HCT116 (cell line): Measurements from ENCODE around the gene ZNF292. TPM values are rescaled to one million over a fixed set of nuclear protein-coding genes. Genes with fewer than 3 reads are reported as not detected.

Experiments used
- ATAC-seq: fragments of 200-7000 bp; cut with Tn5 transposase; 2 replicates; pipeline ENCODE4 v1.9.1; 2020; ENCODE audit warnings: mild to moderate bottlenecking, moderate library complexity
- BruUV-seq: library from RNA; stranded (reverse); fragments of 400-500 nt; replicated peaks from 2 replicates; lab custom pipeline; 2021; lab: Mats Ljungman, UMichigan
- CTCF ChIA-PET: fragments of 300-600 bp; sonication (Branson Sonifier 250); formaldehyde crosslinking; loops from one replicate; lab custom pipeline; 2021; ENCODE audit warnings: antibody characterized with exemption; lab: Charles Lee
- POLR2A ChIA-PET: fragments of 300-600, 350-600 bp; sonication (Branson Sonifier 250); formaldehyde crosslinking; loops from one replicate; lab custom pipeline; 2021; ENCODE audit warnings: antibody characterized with exemption; lab: Charles Lee
- RAD21 ChIA-PET, 2 experiments: fragments of 300-600 bp; sonication (Branson Sonifier 250); formaldehyde crosslinking; loops; one replicate each; lab custom pipeline; 2023; ENCODE audit warnings: low total read pairs in 2 of 2; ENCODE audit not compliant: uncharacterized antibody in 2 of 2, unreplicated experiment in 2 of 2, low non-redundant PET in 1 of 2; lab: Charles Lee
- DNase-seq: peaks from one replicate; pipeline ENCODE4 v3.0.0-alpha.2; 2010; ENCODE audit warnings: low read depth, low spot score
- H2AFZ ChIP-seq: fragments of 200-600 bp; shearing (Covaris generic), sonication (generic); 2 replicates; pipeline ENCODE4 v1.6.1; 2017; ENCODE audit warnings: low read depth, mixed run types, mixed read lengths, antibody characterized with exemption, low read length; ENCODE audit not compliant: poor library complexity, severe bottlenecking
- H3K27ac ChIP-seq: 2 replicates; pipeline ENCODE4 v1.5.1; 2012; ENCODE audit warnings: low read depth, low read length
- H3K27me3 ChIP-seq: fragments of 200-600 bp; sonication (generic); 2 replicates; pipeline ENCODE4 v1.6.1; 2016; ENCODE audit warnings: mixed run types, low read length, mixed read lengths; ENCODE audit not compliant: insufficient read depth
- H3K36me3 ChIP-seq, 2 experiments: fragments of 200-500 bp in 1 of 2; fragments of 200-600 bp in 1 of 2; sonication (Bioruptor generic) in 1 of 2; sonication (generic) in 1 of 2; 2 replicates each; pipeline versions ENCODE4 v1.5.1 to v1.6.1; 2014 to 2016; ENCODE audit warnings: low read length in 2 of 2, inconsistent platforms in 1 of 2, mixed read lengths in 1 of 2, mixed run types in 1 of 2; ENCODE audit not compliant: insufficient read depth in 2 of 2, control insufficient read depth in 1 of 2
- H3K4me1 ChIP-seq, 2 experiments: fragments of 200-600 bp in 1 of 2; sonication (generic) in 1 of 2; 2 replicates each; pipeline versions ENCODE4 v1.5.1 to v1.6.1; 2012 to 2017; ENCODE audit warnings: low read length in 2 of 2, inconsistent platforms in 1 of 2, mild to moderate bottlenecking in 1 of 2, mixed read lengths in 1 of 2, mixed run types in 1 of 2, moderate library complexity in 1 of 2; ENCODE audit not compliant: insufficient read depth in 2 of 2, control insufficient read depth in 1 of 2
- H3K4me2 ChIP-seq: fragments of 200-600 bp; sonication (generic); 2 replicates; pipeline ENCODE4 v1.6.1; 2017; ENCODE audit warnings: mixed run types, low read length, mixed read lengths
- H3K4me3 ChIP-seq, 2 experiments: fragments of 200-600 bp in 1 of 2; sonication (generic) in 1 of 2; replicated peaks in 1 of 2; 2 replicates each; pipeline ENCODE4 v1.5.1; 2011 to 2016; ENCODE audit warnings: low read length in 2 of 2, control low read depth in 1 of 2, low read depth in 1 of 2, mild to moderate bottlenecking in 1 of 2, mixed read lengths in 1 of 2, mixed run types in 1 of 2
- H3K79me2 ChIP-seq: fragments of 200-600 bp; sonication (generic); 2 replicates; pipeline ENCODE4 v1.6.1; 2017; ENCODE audit warnings: mild to moderate bottlenecking, mixed run types, low read length, moderate library complexity, mixed read lengths; ENCODE audit not compliant: insufficient read depth
- H3K9ac ChIP-seq: fragments of 200-600 bp; sonication (generic); 2 replicates; pipeline ENCODE4 v1.6.1; 2016; ENCODE audit warnings: low read length, mixed read lengths
- H3K9me2 ChIP-seq: fragments of 200-600 bp; sonication (generic), shearing (Covaris generic); 2 replicates; pipeline ENCODE4 v1.6.1; 2017; ENCODE audit warnings: mixed run types, mild to moderate bottlenecking, moderate library complexity; ENCODE audit not compliant: insufficient read depth
- H3K9me3 ChIP-seq, 2 experiments: fragments of 200-500 bp in 1 of 2; fragments of 200-600 bp in 1 of 2; sonication (Bioruptor generic) in 1 of 2; sonication (generic) in 1 of 2; 2 replicates each; pipeline ENCODE4 v1.6.1; 2014 to 2017; ENCODE audit warnings: low read length in 2 of 2, mixed read lengths in 2 of 2, inconsistent platforms in 1 of 2, low read depth in 1 of 2, mild to moderate bottlenecking in 1 of 2, mixed run types in 1 of 2, moderate library complexity in 1 of 2; ENCODE audit not compliant: control insufficient read depth in 1 of 2, insufficient read depth in 1 of 2
- H4K20me1 ChIP-seq: fragments of 200-600 bp; sonication (generic), shearing (Covaris generic); 2 replicates; pipeline ENCODE4 v1.6.1; 2017; ENCODE audit warnings: mixed run types, mild to moderate bottlenecking, moderate library complexity; ENCODE audit not compliant: insufficient read depth
- CBX3 ChIP-seq: IDR thresholded peaks from 2 replicates; pipeline ENCODE4 v1.6.1; 2012; ENCODE audit warnings: low read depth
- CEBPB ChIP-seq: IDR thresholded peaks from 2 replicates; pipeline ENCODE4 v1.6.1; 2012; ENCODE audit warnings: low read depth
- JUND ChIP-seq: IDR thresholded peaks from 2 replicates; pipeline ENCODE4 v1.6.1; 2012
- POLR2A ChIP-seq: IDR thresholded peaks from 2 replicates; pipeline ENCODE4 v1.7.0; 2011; ENCODE audit warnings: borderline replicate concordance; ENCODE audit not compliant: insufficient read depth, insufficient read length; ENCODE audit errors: extremely low read depth
- SIN3A ChIP-seq: IDR thresholded peaks from 2 replicates; pipeline ENCODE4 v1.6.1; 2012; ENCODE audit warnings: low read depth
- YY1 ChIP-seq: IDR thresholded peaks from 2 replicates; pipeline ENCODE4 v1.6.1; 2011; ENCODE audit warnings: low read length, low read depth, moderate library complexity, mild to moderate bottlenecking; ENCODE audit not compliant: insufficient replicate concordance; ENCODE audit errors: extremely low read depth
- intact Hi-C: fragments of 100-400 bp; cut with micrococcal nuclease; formaldehyde crosslinking; loops from 2 replicates; pipeline ENCODE4 v1.10.0; 2022
- total RNA-seq: library from RNA; stranded (reverse); gene quantifications from one replicate; pipeline ENCODE4 v1.2.1, GENCODE V29; 2021; ENCODE audit not compliant: unreplicated experiment
- TF ChIP-seq, protein P1 (sequence below), 3 experiments: fragments of 200-600 bp in 1 of 3; sonication (generic) in 1 of 3; IDR thresholded peaks in 2 of 3; conservative IDR thresholded peaks in 1 of 3; 2 replicates each; pipeline ENCODE4 v1.5.1; 2012 to 2017; ENCODE audit warnings: low read depth in 2 of 3, low read length in 2 of 3, antibody characterized with exemption in 1 of 3, borderline replicate concordance in 1 of 3, control low read depth in 1 of 3, mild to moderate bottlenecking in 1 of 3, mixed read lengths in 1 of 3, mixed run types in 1 of 3, moderate library complexity in 1 of 3; ENCODE audit not compliant: insufficient read depth in 1 of 3
- TF ChIP-seq, protein P2 (sequence below): IDR thresholded peaks from 2 replicates; pipeline ENCODE4 v1.6.1; 2012

Gene ZNF292
- total RNA-seq, 1 experiment from 2014 or later, result 35.3 TPM

DNA sequence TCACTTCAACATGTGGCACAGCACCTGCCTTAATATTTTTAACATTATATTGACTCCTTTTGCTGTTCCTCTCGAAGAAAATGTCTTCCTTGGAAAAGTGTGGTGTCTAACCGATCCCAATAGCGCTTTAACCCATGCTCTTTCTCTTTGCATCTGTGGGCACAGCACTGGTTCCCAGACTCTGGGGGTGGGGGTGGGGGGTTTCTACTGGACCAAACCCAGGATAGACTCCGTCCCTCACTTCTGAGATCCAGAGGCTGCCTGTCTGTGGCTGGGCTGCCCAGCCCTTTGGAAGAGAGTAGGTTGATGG lies 3.9 kb upstream of the ZNF292 start:
- H3K36me3 ChIP-seq, result no peaks in the 10 kb centered on the region
- no peak overlapping the region for H2AFZ ChIP-seq
- H3K9me3 ChIP-seq, result no peaks in the 10 kb centered on the region
- BruUV-seq, result no TSS peak
- no peak overlapping the region for H3K9ac ChIP-seq
- intact Hi-C loops, result no loop called here
- POLR2A ChIA-PET, result no interaction called here
- H3K27ac ChIP-seq, result no peak overlapping the region
- H3K79me2 ChIP-seq, result peaks cover 10% of the 10 kb centered on the region
- no peak for DNase-seq
- H4K20me1 ChIP-seq, result no peaks in the 10 kb centered on the region
- RAD21 ChIA-PET, result no interaction called here
- peaks cover 8 to 18% of the 10 kb centered on the region in 2 experiments for H3K4me1 ChIP-seq
- ATAC-seq, result no peak
- TF ChIP-seq YY1, result no peak
- no peak for TF ChIP-seq JUND
- TF ChIP-seq SIN3A, result no peak
- TF ChIP-seq POLR2A, result no peak
- TF ChIP-seq, protein P1, sequence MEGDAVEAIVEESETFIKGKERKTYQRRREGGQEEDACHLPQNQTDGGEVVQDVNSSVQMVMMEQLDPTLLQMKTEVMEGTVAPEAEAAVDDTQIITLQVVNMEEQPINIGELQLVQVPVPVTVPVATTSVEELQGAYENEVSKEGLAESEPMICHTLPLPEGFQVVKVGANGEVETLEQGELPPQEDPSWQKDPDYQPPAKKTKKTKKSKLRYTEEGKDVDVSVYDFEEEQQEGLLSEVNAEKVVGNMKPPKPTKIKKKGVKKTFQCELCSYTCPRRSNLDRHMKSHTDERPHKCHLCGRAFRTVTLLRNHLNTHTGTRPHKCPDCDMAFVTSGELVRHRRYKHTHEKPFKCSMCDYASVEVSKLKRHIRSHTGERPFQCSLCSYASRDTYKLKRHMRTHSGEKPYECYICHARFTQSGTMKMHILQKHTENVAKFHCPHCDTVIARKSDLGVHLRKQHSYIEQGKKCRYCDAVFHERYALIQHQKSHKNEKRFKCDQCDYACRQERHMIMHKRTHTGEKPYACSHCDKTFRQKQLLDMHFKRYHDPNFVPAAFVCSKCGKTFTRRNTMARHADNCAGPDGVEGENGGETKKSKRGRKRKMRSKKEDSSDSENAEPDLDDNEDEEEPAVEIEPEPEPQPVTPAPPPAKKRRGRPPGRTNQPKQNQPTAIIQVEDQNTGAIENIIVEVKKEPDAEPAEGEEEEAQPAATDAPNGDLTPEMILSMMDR (IDR thresholded peaks at IDR 0.05 in 2 of 3, conservative IDR thresholded peaks at IDR 0.05 in 1 of 3; ENCODE audit: borderline replicate concordance in 1 of 3, insufficient read depth in 1 of 3, low read depth in 2 of 3, low read length in 2 of 3), result no peak
- TF ChIP-seq CEBPB, result no peak
- TF ChIP-seq, protein P2, sequence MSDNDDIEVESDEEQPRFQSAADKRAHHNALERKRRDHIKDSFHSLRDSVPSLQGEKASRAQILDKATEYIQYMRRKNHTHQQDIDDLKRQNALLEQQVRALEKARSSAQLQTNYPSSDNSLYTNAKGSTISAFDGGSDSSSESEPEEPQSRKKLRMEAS, result no peak
- TF ChIP-seq CBX3, result no peak
- TF ChIP-seq, all 23 proteins: peak for 0
- Histone ChIP-seq H3K9me2 (no peaks in the 10 kb centered on the region), H3K4me2 (no peak overlapping the region), H3K4me3 (no peak overlapping the region), H3K27me3 (peaks cover 4% of the 10 kb centered on the region; the same call in 1 of the 2 replicates)
- CTCF ChIA-PET, result no interaction called here
